Measurements from ENCODE around the gene RGL2. TPM values are rescaled to one million over a fixed set of nuclear protein-coding genes. Genes with fewer than 3 reads are reported as not detected.
A peak's percentile ranks its signal among the peaks of the same experiment; 100 is the strongest.

The RGL2 gene
- total and polyA plus RNA-seq, 2 of the 13 experiments (the other 11 are each of a cell fraction or from before 2014, with no cell fraction given), result 22.9 to 47.4 TPM

DNA sequence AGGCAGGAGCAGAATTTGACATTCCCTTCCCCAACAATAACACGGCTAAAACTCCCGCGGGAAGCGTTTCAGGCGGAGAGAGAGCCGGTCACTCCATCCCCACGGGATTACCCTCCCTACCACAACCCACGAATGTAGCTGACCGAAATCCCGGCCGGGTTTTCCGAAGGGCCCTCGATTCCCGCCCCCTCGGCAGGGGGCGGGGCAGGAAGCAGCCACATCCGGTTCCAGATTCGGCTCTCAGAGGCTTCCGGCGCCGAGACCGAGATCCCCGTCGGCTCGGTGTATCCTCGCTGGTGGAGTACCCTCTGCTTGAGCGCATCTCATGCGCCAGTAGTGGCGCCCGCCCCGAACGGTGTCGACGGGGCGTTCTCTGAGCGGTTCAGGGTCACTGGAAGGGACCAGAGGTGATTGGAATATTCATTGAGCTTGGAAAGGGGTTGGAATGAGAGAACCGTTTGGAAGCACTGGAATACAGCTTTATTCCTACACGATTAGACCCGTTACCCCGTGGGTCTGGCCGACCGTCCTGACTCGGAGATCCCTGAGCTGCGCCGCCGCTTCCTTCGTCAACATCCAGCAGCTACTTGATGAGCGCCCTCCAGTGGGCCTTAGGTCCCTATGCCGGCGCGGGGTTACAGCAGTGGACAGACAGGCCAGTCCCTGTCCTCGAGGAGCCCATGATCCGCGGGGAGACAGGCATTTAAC is 649 bp upstream of the RGL2 start (continued):
- TF ChIP-seq, protein P1, sequence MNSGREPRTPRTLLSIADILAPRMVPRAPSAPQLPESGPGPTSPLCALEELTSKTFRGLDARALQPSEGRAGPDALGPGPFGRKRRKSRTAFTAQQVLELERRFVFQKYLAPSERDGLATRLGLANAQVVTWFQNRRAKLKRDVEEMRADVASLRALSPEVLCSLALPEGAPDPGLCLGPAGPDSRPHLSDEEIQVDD (CRISPR knock-in tag; IDR thresholded peaks at IDR 0.05; ENCODE audit: borderline replicate concordance), result no peak
- TF ChIP-seq RCOR2 (CRISPR knock-in tag; IDR thresholded peaks at IDR 0.05) (peak; percentile 33; the same call in 1 of the 2 replicates), SNAPC2 (CRISPR knock-in tag; IDR thresholded peaks at IDR 0.05) (no peak), ARID5B (CRISPR knock-in tag; IDR thresholded peaks at IDR 0.05) (no peak; the same call in 1 of the 2 replicates), TBP (CRISPR knock-in tag; IDR thresholded peaks at IDR 0.05) (no peak; the same call in 1 of the 2 replicates), ATF3 (CRISPR knock-in tag; IDR thresholded peaks at IDR 0.05) (no peak; the same call in none of the 2 replicates), ZZZ3 (CRISPR knock-in tag; IDR thresholded peaks at IDR 0.05; ENCODE audit: borderline replicate concordance) (peak; percentile 74; the same call in 1 of the 2 replicates), ZNF563 (CRISPR knock-in tag; IDR thresholded peaks at IDR 0.05) (peak; percentile 45; the same call in 1 of the 2 replicates), SMYD3 (CRISPR knock-in tag; IDR thresholded peaks at IDR 0.05) (peak; percentile 63; the same call in 1 of the 2 replicates), ZNF703 (CRISPR knock-in tag; IDR thresholded peaks at IDR 0.05; ENCODE audit: borderline replicate concordance) (no peak), ZNF746 (CRISPR knock-in tag; IDR thresholded peaks at IDR 0.05) (peak; percentile 39; the same call in 1 of the 2 replicates), RXRA (CRISPR knock-in tag; IDR thresholded peaks at IDR 0.05) (peak; percentile 50), ZNF510 (CRISPR knock-in tag; IDR thresholded peaks at IDR 0.05; ENCODE audit: low read depth) (peak; percentile 94; the same call in 1 of the 2 replicates), NKX3-1 (CRISPR knock-in tag; IDR thresholded peaks at IDR 0.05) (no peak), TCF7 (IDR thresholded peaks at IDR 0.05; ENCODE audit: low read depth) (no peak), ZKSCAN8 (CRISPR knock-in tag; IDR thresholded peaks at IDR 0.05; ENCODE audit: borderline replicate concordance) (peak; percentile 63), NCOA2 (CRISPR knock-in tag; IDR thresholded peaks at IDR 0.05) (peak; percentile 45; the same call in 1 of the 2 replicates), ZFP62 (CRISPR knock-in tag; IDR thresholded peaks at IDR 0.05) (0 out of 2 replicates have a peak, but pooled peaks have one; percentile 52), KLF13 (CRISPR knock-in tag; IDR thresholded peaks at IDR 0.05) (no peak; the same call in 1 of the 2 replicates), NR3C1 (CRISPR knock-in tag; IDR thresholded peaks at IDR 0.05) (no peak), RARG (CRISPR knock-in tag; IDR thresholded peaks at IDR 0.05; ENCODE audit: low read depth) (0 out of 2 replicates have a peak, but pooled peaks have one; percentile 27), KDM6A (CRISPR knock-in tag; IDR thresholded peaks at IDR 0.05; ENCODE audit: low read depth) (no peak)
- TF ChIP-seq, protein P2, sequence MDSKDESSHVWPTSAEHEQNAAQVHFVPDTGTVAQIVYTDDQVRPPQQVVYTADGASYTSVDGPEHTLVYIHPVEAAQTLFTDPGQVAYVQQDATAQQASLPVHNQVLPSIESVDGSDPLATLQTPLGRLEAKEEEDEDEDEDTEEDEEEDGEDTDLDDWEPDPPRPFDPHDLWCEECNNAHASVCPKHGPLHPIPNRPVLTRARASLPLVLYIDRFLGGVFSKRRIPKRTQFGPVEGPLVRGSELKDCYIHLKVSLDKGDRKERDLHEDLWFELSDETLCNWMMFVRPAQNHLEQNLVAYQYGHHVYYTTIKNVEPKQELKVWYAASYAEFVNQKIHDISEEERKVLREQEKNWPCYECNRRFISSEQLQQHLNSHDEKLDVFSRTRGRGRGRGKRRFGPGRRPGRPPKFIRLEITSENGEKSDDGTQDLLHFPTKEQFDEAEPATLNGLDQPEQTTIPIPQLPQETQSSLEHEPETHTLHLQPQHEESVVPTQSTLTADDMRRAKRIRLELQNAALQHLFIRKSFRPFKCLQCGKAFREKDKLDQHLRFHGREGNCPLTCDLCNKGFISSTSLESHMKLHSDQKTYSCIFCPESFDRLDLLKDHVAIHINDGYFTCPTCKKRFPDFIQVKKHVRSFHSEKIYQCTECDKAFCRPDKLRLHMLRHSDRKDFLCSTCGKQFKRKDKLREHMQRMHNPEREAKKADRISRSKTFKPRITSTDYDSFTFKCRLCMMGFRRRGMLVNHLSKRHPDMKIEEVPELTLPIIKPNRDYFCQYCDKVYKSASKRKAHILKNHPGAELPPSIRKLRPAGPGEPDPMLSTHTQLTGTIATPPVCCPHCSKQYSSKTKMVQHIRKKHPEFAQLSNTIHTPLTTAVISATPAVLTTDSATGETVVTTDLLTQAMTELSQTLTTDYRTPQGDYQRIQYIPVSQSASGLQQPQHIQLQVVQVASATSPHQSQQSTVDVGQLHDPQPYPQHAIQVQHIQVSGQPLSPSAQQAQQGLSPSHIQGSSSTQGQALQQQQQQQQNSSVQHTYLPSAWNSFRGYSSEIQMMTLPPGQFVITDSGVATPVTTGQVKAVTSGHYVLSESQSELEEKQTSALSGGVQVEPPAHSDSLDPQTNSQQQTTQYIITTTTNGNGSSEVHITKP (CRISPR knock-in tag; IDR thresholded peaks at IDR 0.05; ENCODE audit: low read depth), result no peak; the same call in 1 of the 2 replicates

All from HepG2 (cell line).